ENCODE measurements around the gene ANKS6. TPM values are rescaled to one million over a fixed set of nuclear protein-coding genes. Genes with fewer than 3 reads are reported as not detected.

ANKS6 gene
- total RNA-seq, 1 experiment from 2014 or later = 21.8 TPM

GRCh38 chr9:98719055-98719454 lies 77.3 kb downstream of the ANKS6 start:
- no peak overlapping the region for H3K27ac Mint-ChIP-seq (ENCODE audit: low read depth, unreplicated experiment)
- no peaks in the 10 kb centered on the region for H3K4me1 Mint-ChIP-seq (ENCODE audit: insufficient read depth, unreplicated experiment)
- peaks cover 62% of the 10 kb centered on the region for H3K27me3 Mint-ChIP-seq (ENCODE audit: insufficient read depth, unreplicated experiment)
- ChIA-PET POLR2A (no interaction called here), CTCF (no interaction called here)
- intact Hi-C loops (cut with micrococcal nuclease) = no loop called here
- H3K9me3 Mint-ChIP-seq (ENCODE audit: unreplicated experiment) = no peaks in the 10 kb centered on the region
- TF ChIP-seq CTCF (IDR thresholded peaks at IDR 0.05; ENCODE audit: unreplicated experiment) = no peak
- DNase-seq (ENCODE audit: unreplicated experiment) = no peak
- no TSS peak for BruUV-seq (replicated peaks)
- no peaks in the 10 kb centered on the region for H3K36me3 Mint-ChIP-seq (ENCODE audit: insufficient read depth, unreplicated experiment)
- no peak overlapping the region for H3K4me3 Mint-ChIP-seq (ENCODE audit: unreplicated experiment)

- no peak for DNase-seq (ENCODE audit: unreplicated experiment)
- Mint-ChIP-seq H3K27me3 (ENCODE audit: insufficient read depth, unreplicated experiment) (peaks cover 51% of the 10 kb centered on the region), H3K36me3 (ENCODE audit: insufficient read depth, unreplicated experiment) (no peaks in the 10 kb centered on the region), H3K4me3 (ENCODE audit: unreplicated experiment) (no peak overlapping the region), H3K27ac (ENCODE audit: low read depth, unreplicated experiment) (no peak overlapping the region), H3K4me1 (ENCODE audit: insufficient read depth, unreplicated experiment) (no peaks in the 10 kb centered on the region), H3K9me3 (ENCODE audit: unreplicated experiment) (no peaks in the 10 kb centered on the region)
- BruUV-seq (replicated peaks) = no TSS peak
- TF ChIP-seq CTCF (IDR thresholded peaks at IDR 0.05; ENCODE audit: unreplicated experiment) = no peak
- ChIA-PET POLR2A (no interaction called here), CTCF (no interaction called here)
- intact Hi-C loops (cut with micrococcal nuclease) = no loop called here
Measured at GRCh38 chr9:98714833-98715232, 81.5 kb downstream of the ANKS6 start.

- no peaks in the 10 kb centered on the region for H3K9me3 Mint-ChIP-seq (ENCODE audit: unreplicated experiment)
- POLR2A ChIA-PET = no interaction called here
- TF ChIP-seq CTCF (IDR thresholded peaks at IDR 0.05; ENCODE audit: unreplicated experiment) = no peak
- peaks cover 51% of the 10 kb centered on the region for H3K27me3 Mint-ChIP-seq (ENCODE audit: insufficient read depth, unreplicated experiment)
- H3K36me3 Mint-ChIP-seq (ENCODE audit: insufficient read depth, unreplicated experiment) = no peaks in the 10 kb centered on the region
- H3K4me1 Mint-ChIP-seq (ENCODE audit: insufficient read depth, unreplicated experiment) = no peaks in the 10 kb centered on the region
- intact Hi-C loops (cut with micrococcal nuclease) = no loop called here
- DNase-seq (ENCODE audit: unreplicated experiment) = no peak
- H3K4me3 Mint-ChIP-seq (ENCODE audit: unreplicated experiment) = no peak overlapping the region
- CTCF ChIA-PET = interaction anchor here (0.6 kb wide), 1 partner anchor 678 kb away, joined by 3 read pairs; no protein-coding TSS in a partner anchor
- BruUV-seq (replicated peaks) = no TSS peak
- no peak overlapping the region for H3K27ac Mint-ChIP-seq (ENCODE audit: low read depth, unreplicated experiment)
Measured at GRCh38 chr9:98712987-98713386, 83.4 kb downstream of the ANKS6 start.

GRCh38 chr9:98709968-98710965 lies 86.1 kb downstream of the ANKS6 start:
- intact Hi-C loops (cut with micrococcal nuclease) = no loop called here
- peak; percentile 49 for DNase-seq (ENCODE audit: unreplicated experiment)
- no TSS peak for BruUV-seq (replicated peaks)
- CTCF ChIA-PET = interaction anchor here (0.6 to 1.1 kb wide), 2 partner anchors 65 to 396 kb away, joined by 3 to 5 read pairs; no protein-coding TSS in a partner anchor
- H3K4me1 Mint-ChIP-seq (ENCODE audit: insufficient read depth, unreplicated experiment) = no peaks in the 10 kb centered on the region
- no peaks in the 10 kb centered on the region for H3K36me3 Mint-ChIP-seq (ENCODE audit: insufficient read depth, unreplicated experiment)
- H3K27me3 Mint-ChIP-seq (ENCODE audit: insufficient read depth, unreplicated experiment) = peaks cover 47% of the 10 kb centered on the region
- POLR2A ChIA-PET = no interaction called here
- H3K9me3 Mint-ChIP-seq (ENCODE audit: unreplicated experiment) = no peaks in the 10 kb centered on the region
- no peak overlapping the region for H3K4me3 Mint-ChIP-seq (ENCODE audit: unreplicated experiment)
- H3K27ac Mint-ChIP-seq (ENCODE audit: low read depth, unreplicated experiment) = no peak overlapping the region
- TF ChIP-seq CTCF (IDR thresholded peaks at IDR 0.05; ENCODE audit: unreplicated experiment) = no peak
